Measurements from ENCODE around the gene KANTR.

DNA sequence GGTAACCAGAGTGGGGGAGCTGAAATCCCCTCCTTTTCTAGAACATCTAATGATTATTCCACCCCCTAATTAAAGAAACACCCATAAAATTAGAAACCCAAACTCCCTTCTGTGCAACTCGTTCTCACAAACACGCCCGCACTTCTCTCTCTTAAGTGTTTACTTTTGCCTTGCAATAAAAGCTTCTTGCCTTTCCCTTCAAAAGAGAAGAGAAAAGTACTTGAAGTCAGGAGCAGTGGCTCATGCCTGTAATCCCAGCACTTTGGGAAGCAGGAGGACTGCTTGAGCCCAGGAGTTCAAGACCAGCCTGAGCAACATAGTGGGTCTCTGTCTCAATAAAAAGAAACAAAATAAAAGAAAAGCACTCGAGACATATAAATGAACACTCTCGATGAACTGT lies 48.9 kb upstream of the KANTR start:
- TF ChIP-seq, protein P1, sequence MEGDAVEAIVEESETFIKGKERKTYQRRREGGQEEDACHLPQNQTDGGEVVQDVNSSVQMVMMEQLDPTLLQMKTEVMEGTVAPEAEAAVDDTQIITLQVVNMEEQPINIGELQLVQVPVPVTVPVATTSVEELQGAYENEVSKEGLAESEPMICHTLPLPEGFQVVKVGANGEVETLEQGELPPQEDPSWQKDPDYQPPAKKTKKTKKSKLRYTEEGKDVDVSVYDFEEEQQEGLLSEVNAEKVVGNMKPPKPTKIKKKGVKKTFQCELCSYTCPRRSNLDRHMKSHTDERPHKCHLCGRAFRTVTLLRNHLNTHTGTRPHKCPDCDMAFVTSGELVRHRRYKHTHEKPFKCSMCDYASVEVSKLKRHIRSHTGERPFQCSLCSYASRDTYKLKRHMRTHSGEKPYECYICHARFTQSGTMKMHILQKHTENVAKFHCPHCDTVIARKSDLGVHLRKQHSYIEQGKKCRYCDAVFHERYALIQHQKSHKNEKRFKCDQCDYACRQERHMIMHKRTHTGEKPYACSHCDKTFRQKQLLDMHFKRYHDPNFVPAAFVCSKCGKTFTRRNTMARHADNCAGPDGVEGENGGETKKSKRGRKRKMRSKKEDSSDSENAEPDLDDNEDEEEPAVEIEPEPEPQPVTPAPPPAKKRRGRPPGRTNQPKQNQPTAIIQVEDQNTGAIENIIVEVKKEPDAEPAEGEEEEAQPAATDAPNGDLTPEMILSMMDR (conservative IDR thresholded peaks at IDR 0.05; ENCODE audit: low read depth, low read length): no peak
- TF ChIP-seq EZH2 (IDR thresholded peaks at IDR 0.05; ENCODE audit: low read length, unreplicated experiment): no peak
- TF ChIP-seq EZH2phosphoT487 (IDR thresholded peaks at IDR 0.05; ENCODE audit: borderline replicate concordance, low read length): no peak

All from PC-3 (cell line).